HG03280 (cell line): ENCODE data around the gene TDP1.
"Not testable (repeated sequence)": the region's sequence is repeated elsewhere in the genome, so short reads cannot be mapped to it uniquely, and the experiment has no call there.

Experiments used
- ATAC-seq: cut with Tn5 transposase; IDR thresholded peaks from one replicate; pipeline ENCODE4 v1.9.1; 2021; ENCODE audit warnings: mild to moderate bottlenecking, moderate library complexity; ENCODE audit not compliant: unreplicated experiment

The TDP1 gene

DNA sequence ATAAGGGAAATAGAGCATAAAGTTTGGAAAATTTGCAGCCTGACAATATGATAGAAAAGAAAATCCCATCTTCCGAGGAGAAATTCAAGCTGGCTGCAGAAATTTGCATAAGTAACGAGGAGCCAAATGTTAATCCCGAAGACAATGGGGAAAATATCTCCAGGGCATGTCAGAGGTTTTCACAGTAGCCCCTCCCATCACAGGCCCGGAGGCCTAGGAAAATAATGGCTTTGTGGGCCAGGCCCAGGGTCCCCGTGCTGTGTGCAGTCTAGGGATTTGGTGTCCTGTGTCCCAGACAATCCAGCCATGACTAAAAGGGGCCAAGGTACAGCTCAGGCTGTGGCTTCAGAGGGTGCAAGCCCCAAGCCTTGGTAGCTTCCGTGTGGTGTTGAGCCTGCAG, 133.8 kb downstream of the TDP1 start:
- ATAC-seq: not testable (repeated sequence)

DNA sequence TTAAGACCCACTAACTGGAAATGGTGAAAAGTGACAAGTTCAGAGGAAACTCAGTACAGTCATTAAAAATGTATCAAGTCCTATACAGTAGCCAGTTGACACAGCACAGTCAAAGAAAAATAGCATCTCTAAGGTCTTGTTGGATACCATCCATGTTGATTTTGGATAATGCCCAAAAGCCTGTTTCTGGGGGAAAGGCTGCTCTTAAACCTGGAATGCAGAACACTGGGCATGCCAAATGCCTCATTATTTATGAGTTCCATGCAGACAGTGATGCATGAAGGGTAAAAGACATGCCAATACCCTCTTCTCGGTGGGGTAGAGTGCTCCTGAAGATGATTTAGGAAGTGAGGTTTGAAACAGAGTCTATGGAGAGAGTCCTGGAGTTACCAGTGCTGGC, 135.7 kb downstream of the TDP1 start:
- ATAC-seq: no peak

DNA sequence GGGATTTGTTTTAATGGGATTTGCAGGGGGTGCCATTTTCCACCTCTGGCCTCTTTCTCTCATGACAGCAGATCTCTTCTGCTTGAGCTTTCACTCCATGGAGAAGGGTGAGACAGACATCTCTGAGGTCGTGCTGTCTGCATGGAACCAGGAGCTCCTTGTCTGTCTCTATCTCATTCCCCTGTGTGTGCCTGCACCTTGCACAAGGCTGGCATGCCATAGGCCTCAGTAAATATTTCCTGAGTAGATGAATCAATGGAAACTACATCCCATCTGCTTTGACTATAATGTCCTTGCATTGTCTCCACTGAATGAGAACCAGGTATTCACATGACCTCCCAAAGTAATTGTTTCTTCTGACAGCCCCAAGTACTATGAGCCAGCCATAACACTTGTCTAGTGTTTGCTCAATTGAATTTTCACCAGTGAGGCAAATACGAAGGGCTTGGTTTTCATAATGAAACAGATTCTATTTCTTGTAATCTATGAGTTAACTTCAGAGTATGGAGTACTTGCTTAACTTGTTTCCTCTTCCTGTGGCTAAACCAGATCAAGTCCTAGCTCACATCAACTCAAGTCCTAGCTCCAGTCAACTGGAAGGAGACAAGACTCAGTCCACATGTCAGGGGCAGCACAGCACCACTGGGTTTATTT, 138.3 kb downstream of the TDP1 start:
- no peak for ATAC-seq
